Measurements from ENCODE around the gene HOGA1. TPM values are rescaled to one million over a fixed set of nuclear protein-coding genes. Genes with fewer than 3 reads are reported as not detected.

Gene HOGA1
- total RNA-seq, 1 donor from 2014 or later: 1.6 TPM

GRCh38 chr10:97577701-97578100 lies 6.5 kb upstream of the HOGA1 start:
- no peaks in the 10 kb centered on the region for H3K9me3 ChIP-seq (ENCODE audit: control insufficient read depth in 3 of 3, low read length in 3 of 3)
- H3K27me3 ChIP-seq (ENCODE audit: control insufficient read depth in 3 of 3, insufficient read depth in 3 of 3, low read length in 3 of 3): no peaks in the 10 kb centered on the region
- peak overlapping the region; percentile 5 for H3K27ac ChIP-seq (ENCODE audit: low read depth, low read length)
- peaks cover 26 to 64% (median 49%) of the 10 kb centered on the region in 3 donors for H3K4me1 ChIP-seq (ENCODE audit: control insufficient read depth in 3 of 3, insufficient read depth in 3 of 3, low read length in 3 of 3)
- no peak overlapping the region for H3K9ac ChIP-seq (ENCODE audit: low read depth in 1 of 3, low read length in 3 of 3)
- H3K4me3 ChIP-seq (ENCODE audit: low read length in 3 of 3): no peak overlapping the region
- peaks cover 2 to 17% (median 12%) of the 10 kb centered on the region in 3 donors for H3K36me3 ChIP-seq (ENCODE audit: control insufficient read depth in 3 of 3, insufficient read depth in 3 of 3, low read length in 3 of 3)

GRCh38 chr10:97578171-97578844 lies 5.9 kb upstream of the HOGA1 start:
- H3K9me3 ChIP-seq (ENCODE audit: control insufficient read depth in 3 of 3, low read length in 3 of 3): no peaks in the 10 kb centered on the region
- H3K4me3 ChIP-seq (ENCODE audit: low read length in 3 of 3): no peak overlapping the region
- H3K27ac ChIP-seq (ENCODE audit: low read depth, low read length): no peak overlapping the region
- peaks cover 20 to 64% (median 43%) of the 10 kb centered on the region in 3 donors for H3K4me1 ChIP-seq (ENCODE audit: control insufficient read depth in 3 of 3, insufficient read depth in 3 of 3, low read length in 3 of 3)
- H3K36me3 ChIP-seq (ENCODE audit: control insufficient read depth in 3 of 3, insufficient read depth in 3 of 3, low read length in 3 of 3): peaks cover 2 to 17% (median 12%) of the 10 kb centered on the region in 3 donors
- H3K9ac ChIP-seq (ENCODE audit: low read depth in 1 of 3, low read length in 3 of 3): peak overlapping the region in 1 of 3 donors; percentile 16
- no peaks in the 10 kb centered on the region for H3K27me3 ChIP-seq (ENCODE audit: control insufficient read depth in 3 of 3, insufficient read depth in 3 of 3, low read length in 3 of 3)

GRCh38 chr10:97580421-97581367 lies 3.5 kb upstream of the HOGA1 start:
- H3K36me3 ChIP-seq (ENCODE audit: control insufficient read depth in 3 of 3, insufficient read depth in 3 of 3, low read length in 3 of 3): peaks cover 2 to 17% (median 12%) of the 10 kb centered on the region in 3 donors
- H3K9me3 ChIP-seq (ENCODE audit: control insufficient read depth in 3 of 3, low read length in 3 of 3): no peaks in the 10 kb centered on the region
- peaks cover 25 to 67% (median 46%) of the 10 kb centered on the region in 3 donors for H3K4me1 ChIP-seq (ENCODE audit: control insufficient read depth in 3 of 3, insufficient read depth in 3 of 3, low read length in 3 of 3)
- no peak overlapping the region for H3K4me3 ChIP-seq (ENCODE audit: low read length in 3 of 3)
- H3K9ac ChIP-seq (ENCODE audit: low read depth in 1 of 3, low read length in 3 of 3): peak overlapping the region in 1 of 3 donors; percentile 10
- no peaks in the 10 kb centered on the region for H3K27me3 ChIP-seq (ENCODE audit: control insufficient read depth in 3 of 3, insufficient read depth in 3 of 3, low read length in 3 of 3)
- H3K27ac ChIP-seq (ENCODE audit: low read depth, low read length): peak overlapping the region; percentile 15

- Histone ChIP-seq H3K4me3 (ENCODE audit: low read length in 3 of 3) (no peak overlapping the region), H3K27ac (ENCODE audit: low read depth, low read length) (peak overlapping the region; percentile 69), H3K36me3 (ENCODE audit: control insufficient read depth in 3 of 3, insufficient read depth in 3 of 3, low read length in 3 of 3) (peaks cover 2 to 17% (median 12%) of the 10 kb centered on the region in 3 donors), H3K27me3 (ENCODE audit: control insufficient read depth in 3 of 3, insufficient read depth in 3 of 3, low read length in 3 of 3) (no peaks in the 10 kb centered on the region), H3K9me3 (ENCODE audit: control insufficient read depth in 3 of 3, low read length in 3 of 3) (no peaks in the 10 kb centered on the region), H3K4me1 (ENCODE audit: control insufficient read depth in 3 of 3, insufficient read depth in 3 of 3, low read length in 3 of 3) (peaks cover 19 to 72% (median 41%) of the 10 kb centered on the region in 3 donors), H3K9ac (ENCODE audit: low read depth in 1 of 3, low read length in 3 of 3) (peak overlapping the region in 1 of 3 donors; percentile 35)
Measured at GRCh38 chr10:97582169-97582568, 2.0 kb upstream of the HOGA1 start.

GRCh38 chr10:97583476-97583875 lies 713 bp upstream of the HOGA1 start:
- H3K27ac ChIP-seq (ENCODE audit: low read depth, low read length): peak overlapping the region; percentile 69
- peaks cover 2 to 12% (median 9%) of the 10 kb centered on the region in 3 donors for H3K36me3 ChIP-seq (ENCODE audit: control insufficient read depth in 3 of 3, insufficient read depth in 3 of 3, low read length in 3 of 3)
- H3K4me3 ChIP-seq (ENCODE audit: low read length in 3 of 3): no peak overlapping the region
- no peaks in the 10 kb centered on the region for H3K9me3 ChIP-seq (ENCODE audit: control insufficient read depth in 3 of 3, low read length in 3 of 3)
- peaks cover 19 to 68% (median 35%) of the 10 kb centered on the region in 3 donors for H3K4me1 ChIP-seq (ENCODE audit: control insufficient read depth in 3 of 3, insufficient read depth in 3 of 3, low read length in 3 of 3)
- H3K9ac ChIP-seq (ENCODE audit: low read depth in 1 of 3, low read length in 3 of 3): peak overlapping the region in 1 of 3 donors; percentile 65
- H3K27me3 ChIP-seq (ENCODE audit: control insufficient read depth in 3 of 3, insufficient read depth in 3 of 3, low read length in 3 of 3): no peaks in the 10 kb centered on the region

- Histone ChIP-seq H3K9ac (ENCODE audit: low read depth in 1 of 3, low read length in 3 of 3) (peak overlapping the region; percentile 13 to 79 (median 69)), H3K27me3 (ENCODE audit: control insufficient read depth in 3 of 3, insufficient read depth in 3 of 3, low read length in 3 of 3) (no peaks in the 10 kb centered on the region), H3K36me3 (ENCODE audit: control insufficient read depth in 3 of 3, insufficient read depth in 3 of 3, low read length in 3 of 3) (peaks cover under 1 to 12% (median 9%) of the 10 kb centered on the region in 3 donors), H3K9me3 (ENCODE audit: control insufficient read depth in 3 of 3, low read length in 3 of 3) (no peaks in the 10 kb centered on the region), H3K27ac (ENCODE audit: low read depth, low read length) (peak overlapping the region; percentile 86), H3K4me1 (ENCODE audit: control insufficient read depth in 3 of 3, insufficient read depth in 3 of 3, low read length in 3 of 3) (peaks cover 19 to 72% (median 33%) of the 10 kb centered on the region in 3 donors), H3K4me3 (ENCODE audit: low read length in 3 of 3) (peak overlapping the region; percentile 31 to 61 (median 56))
Measured at GRCh38 chr10:97584798-97585438, 729 bp downstream of the HOGA1 start.

- H3K4me1 ChIP-seq (ENCODE audit: control insufficient read depth in 3 of 3, insufficient read depth in 3 of 3, low read length in 3 of 3): peaks cover 19 to 68% (median 32%) of the 10 kb centered on the region in 3 donors
- peak overlapping the region in 2 of 3 donors; percentile 56 to 61 for H3K4me3 ChIP-seq (ENCODE audit: low read length in 3 of 3)
- H3K36me3 ChIP-seq (ENCODE audit: control insufficient read depth in 3 of 3, insufficient read depth in 3 of 3, low read length in 3 of 3): peaks cover 0 to 12% (median 9%) of the 10 kb centered on the region in 3 donors
- no peaks in the 10 kb centered on the region for H3K9me3 ChIP-seq (ENCODE audit: control insufficient read depth in 3 of 3, low read length in 3 of 3)
- no peaks in the 10 kb centered on the region for H3K27me3 ChIP-seq (ENCODE audit: control insufficient read depth in 3 of 3, insufficient read depth in 3 of 3, low read length in 3 of 3)
- peak overlapping the region in 1 of 3 donors; percentile 79 for H3K9ac ChIP-seq (ENCODE audit: low read depth in 1 of 3, low read length in 3 of 3)
- H3K27ac ChIP-seq (ENCODE audit: low read depth, low read length): peak overlapping the region; percentile 86
Measured at GRCh38 chr10:97585439-97585811, 1.2 kb downstream of the HOGA1 start.

GRCh38 chr10:97587183-97587582 lies 3.0 kb downstream of the HOGA1 start:
- no peak overlapping the region for H3K4me3 ChIP-seq (ENCODE audit: low read length in 3 of 3)
- no peak overlapping the region for H3K27ac ChIP-seq (ENCODE audit: low read depth, low read length)
- H3K9me3 ChIP-seq (ENCODE audit: control insufficient read depth in 3 of 3, low read length in 3 of 3): no peaks in the 10 kb centered on the region
- peak overlapping the region in 1 of 3 donors; percentile 25 for H3K9ac ChIP-seq (ENCODE audit: low read depth in 1 of 3, low read length in 3 of 3)
- peaks cover 0 to 5% (median 4%) of the 10 kb centered on the region in 3 donors for H3K36me3 ChIP-seq (ENCODE audit: control insufficient read depth in 3 of 3, insufficient read depth in 3 of 3, low read length in 3 of 3)
- H3K4me1 ChIP-seq (ENCODE audit: control insufficient read depth in 3 of 3, insufficient read depth in 3 of 3, low read length in 3 of 3): peaks cover 17 to 55% (median 25%) of the 10 kb centered on the region in 3 donors
- no peaks in the 10 kb centered on the region for H3K27me3 ChIP-seq (ENCODE audit: control insufficient read depth in 3 of 3, insufficient read depth in 3 of 3, low read length in 3 of 3)

- Histone ChIP-seq H3K9ac (ENCODE audit: low read depth in 1 of 3, low read length in 3 of 3) (no peak within 1 kb of the TSS), H3K27ac (ENCODE audit: low read depth, low read length) (no peak within 1 kb of the TSS), H3K9me3 (ENCODE audit: control insufficient read depth in 3 of 3, low read length in 3 of 3) (no peaks in the 10 kb centered on the region)
Measured at GRCh38 chr10:97589479-97589878, 5.3 kb downstream of the HOGA1 start, which contains the start of gene C10orf62. C10orf62 (plus strand) TSS chr10:97589721; CDS start chr10:97589898, 177 bp downstream.

More at GRCh38 chr10:97589479-97589878, 5.3 kb downstream of the HOGA1 start, which contains the start of gene C10orf62:
- Histone ChIP-seq H3K4me1 (ENCODE audit: control insufficient read depth in 3 of 3, insufficient read depth in 3 of 3, low read length in 3 of 3) (peaks cover 11 to 36% (median 17%) of the 10 kb centered on the region in 3 donors), H3K4me3 (ENCODE audit: low read length in 3 of 3) (no peak within 1 kb of the TSS), H3K27me3 (ENCODE audit: control insufficient read depth in 3 of 3, insufficient read depth in 3 of 3, low read length in 3 of 3) (no peaks in the 10 kb centered on the region), H3K36me3 (ENCODE audit: control insufficient read depth in 3 of 3, insufficient read depth in 3 of 3, low read length in 3 of 3) (no peaks in the 10 kb centered on the region)
